Muscle layer of duodenum (tissue), 2 donors: ENCODE results near the gene JPH2.
"Not testable (repeated sequence)": the region's sequence is repeated elsewhere in the genome, so short reads cannot be mapped to it uniquely, and the experiment has no call there.

Source experiments
- H3K27ac ChIP-seq: one replicate; pipeline ENCODE4 v1.7.0; 2013; ENCODE audit warnings: mild to moderate bottlenecking, low read length
- H3K27me3 ChIP-seq: one replicate; pipeline ENCODE4 v1.7.0; 2013; ENCODE audit warnings: low read depth, mild to moderate bottlenecking, control low read depth, low read length
- H3K36me3 ChIP-seq, 2 donors: one replicate each; pipeline ENCODE4 v1.7.0; 2013; ENCODE audit warnings: low read length in 2 of 2, control low read depth in 1 of 2, mild to moderate bottlenecking in 1 of 2; ENCODE audit not compliant: insufficient read depth in 2 of 2, control insufficient read depth in 1 of 2
- H3K4me1 ChIP-seq, 2 donors: one replicate each; pipeline ENCODE4 v1.7.0; 2013; ENCODE audit warnings: low read length in 2 of 2, mild to moderate bottlenecking in 2 of 2, control low read depth in 1 of 2, moderate library complexity in 1 of 2; ENCODE audit not compliant: insufficient read depth in 2 of 2, control insufficient read depth in 1 of 2
- H3K4me3 ChIP-seq, 2 donors: one replicate each; pipeline ENCODE4 v1.7.0; 2013; ENCODE audit warnings: low read length in 2 of 2, low read depth in 1 of 2, mild to moderate bottlenecking in 1 of 2
- H3K9me3 ChIP-seq, 2 donors: one replicate each; pipeline ENCODE4 v1.7.0; 2013; ENCODE audit warnings: low read length in 2 of 2, control low read depth in 1 of 2, mild to moderate bottlenecking in 1 of 2; ENCODE audit not compliant: control insufficient read depth in 1 of 2
- donor health status: healthy.

JPH2 gene

DNA sequence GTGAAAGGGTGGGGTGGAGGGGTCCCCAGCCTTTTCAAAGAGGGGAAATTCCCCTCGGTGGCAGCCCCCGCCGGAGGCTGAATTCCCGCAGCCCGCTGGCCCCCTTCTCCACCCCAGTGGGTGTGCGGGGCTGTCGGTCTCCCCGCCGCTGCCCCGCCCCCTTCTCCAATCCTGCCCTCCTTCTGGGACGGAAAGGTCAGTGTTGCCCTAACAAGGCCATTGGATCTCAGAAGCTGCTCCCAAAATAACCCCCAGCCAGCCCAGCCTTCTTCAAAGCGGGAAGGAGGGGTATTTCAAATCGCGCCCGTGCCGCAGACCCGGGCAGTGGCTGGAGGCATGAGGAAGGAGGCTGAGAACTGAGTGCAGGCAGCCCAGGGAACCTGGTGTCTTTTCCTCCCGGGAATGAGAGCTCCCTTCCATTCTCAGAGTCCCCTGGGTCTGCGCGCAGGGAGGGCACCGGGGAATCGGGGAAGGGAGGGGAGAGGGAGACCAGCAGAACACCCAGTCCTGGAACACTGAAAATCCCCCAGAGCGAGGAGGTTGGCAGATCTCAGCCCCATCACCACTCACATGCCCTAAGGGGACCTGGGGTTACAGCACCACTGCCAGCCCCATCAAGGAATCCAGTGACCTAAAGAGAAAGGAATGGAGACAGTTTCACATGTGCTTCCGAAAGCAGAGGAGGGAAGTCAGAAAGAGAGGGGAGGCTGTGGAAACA, at the start of gene JPH2:
Gene JPH2 (minus strand): TSS at position 135 of the 718 bp plus-strand sequence. CDS start 483 bp downstream, outside the sequence.
- peak within 1 kb of the TSS; percentile 64 to 78 for H3K4me3 ChIP-seq
- H3K4me1 ChIP-seq = peaks cover 0 to 19% of the 10 kb centered on the region in 2 donors
- H3K36me3 ChIP-seq = no peaks in the 10 kb centered on the region
- H3K9me3 ChIP-seq = no peaks in the 10 kb centered on the region
- H3K27me3 ChIP-seq = peaks cover 4% of the 10 kb centered on the region
- peak within 1 kb of the TSS; percentile 82 for H3K27ac ChIP-seq

GRCh38 chr20:44235702-44236101, 48.7 kb upstream of the JPH2 start:
- no peak overlapping the region for H3K4me3 ChIP-seq
- H3K27ac ChIP-seq = no peak overlapping the region
- H3K27me3 ChIP-seq = no peaks in the 10 kb centered on the region
- no peaks in the 10 kb centered on the region for H3K4me1 ChIP-seq
- no peaks in the 10 kb centered on the region for H3K9me3 ChIP-seq
- H3K36me3 ChIP-seq = no peaks in the 10 kb centered on the region

- no peak overlapping the region for H3K27ac ChIP-seq
- no peaks in the 10 kb centered on the region for H3K4me1 ChIP-seq
- H3K27me3 ChIP-seq = no peaks in the 10 kb centered on the region
- H3K9me3 ChIP-seq = no peaks in the 10 kb centered on the region
- H3K4me3 ChIP-seq = no peak overlapping the region
- no peaks in the 10 kb centered on the region for H3K36me3 ChIP-seq
These were observed 47.8 kb upstream of the JPH2 start for GRCh38 chr20:44234566-44235317.

DNA sequence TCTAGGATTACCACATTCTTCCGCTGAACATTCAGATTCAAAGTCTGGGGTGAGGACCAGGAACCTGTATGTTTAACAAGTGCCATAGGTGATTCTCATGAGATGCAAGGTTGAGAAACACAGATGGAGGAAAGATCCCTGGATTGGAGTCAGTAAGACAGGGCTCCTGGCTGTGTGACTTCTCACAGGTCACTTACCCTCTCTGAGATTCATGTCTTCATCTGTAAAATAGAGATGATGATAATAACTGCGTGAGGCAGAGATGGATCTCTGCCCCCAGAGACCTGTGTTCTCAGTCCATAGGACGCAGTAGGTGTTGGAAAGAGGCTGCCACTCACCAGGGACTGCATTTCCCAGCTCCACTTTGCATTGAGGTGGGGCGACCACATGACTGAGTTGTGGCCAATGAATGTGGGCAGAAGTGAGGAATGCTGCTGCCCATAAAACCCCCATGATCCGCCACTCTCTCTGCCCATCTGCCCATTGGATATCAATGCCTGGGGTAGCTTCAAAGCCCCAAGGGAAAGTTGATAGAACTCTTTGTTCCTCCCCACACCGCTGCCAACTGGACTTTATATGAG, 46.5 kb upstream of the JPH2 start:
- Histone ChIP-seq H3K4me3 (no peak overlapping the region), H3K9me3 (no peaks in the 10 kb centered on the region), H3K27me3 (no peaks in the 10 kb centered on the region), H3K36me3 (no peaks in the 10 kb centered on the region), H3K27ac (no peak overlapping the region), H3K4me1 (no peaks in the 10 kb centered on the region)

DNA sequence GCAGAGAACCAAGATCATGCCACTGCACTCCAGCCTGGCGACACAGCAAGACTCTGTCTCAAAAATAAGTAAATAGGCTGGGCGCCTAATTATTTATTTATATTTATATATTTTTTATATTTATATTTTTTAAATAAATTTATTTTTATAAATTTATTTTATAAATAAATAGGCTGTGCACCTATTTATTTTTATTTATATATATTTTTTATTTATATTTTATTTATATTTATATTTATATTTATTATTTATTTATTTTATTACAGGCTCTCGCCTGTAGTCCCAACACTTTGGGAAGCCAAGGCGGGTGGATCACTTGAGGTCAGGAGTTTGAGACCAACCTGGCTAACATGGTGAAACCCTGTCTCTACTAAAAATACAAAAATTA, 45.5 kb upstream of the JPH2 start:
- H3K36me3 ChIP-seq, H3K4me1 ChIP-seq, H3K27me3 ChIP-seq, H3K9me3 ChIP-seq, H3K4me3 ChIP-seq, H3K27ac ChIP-seq: not testable (repeated sequence)

DNA sequence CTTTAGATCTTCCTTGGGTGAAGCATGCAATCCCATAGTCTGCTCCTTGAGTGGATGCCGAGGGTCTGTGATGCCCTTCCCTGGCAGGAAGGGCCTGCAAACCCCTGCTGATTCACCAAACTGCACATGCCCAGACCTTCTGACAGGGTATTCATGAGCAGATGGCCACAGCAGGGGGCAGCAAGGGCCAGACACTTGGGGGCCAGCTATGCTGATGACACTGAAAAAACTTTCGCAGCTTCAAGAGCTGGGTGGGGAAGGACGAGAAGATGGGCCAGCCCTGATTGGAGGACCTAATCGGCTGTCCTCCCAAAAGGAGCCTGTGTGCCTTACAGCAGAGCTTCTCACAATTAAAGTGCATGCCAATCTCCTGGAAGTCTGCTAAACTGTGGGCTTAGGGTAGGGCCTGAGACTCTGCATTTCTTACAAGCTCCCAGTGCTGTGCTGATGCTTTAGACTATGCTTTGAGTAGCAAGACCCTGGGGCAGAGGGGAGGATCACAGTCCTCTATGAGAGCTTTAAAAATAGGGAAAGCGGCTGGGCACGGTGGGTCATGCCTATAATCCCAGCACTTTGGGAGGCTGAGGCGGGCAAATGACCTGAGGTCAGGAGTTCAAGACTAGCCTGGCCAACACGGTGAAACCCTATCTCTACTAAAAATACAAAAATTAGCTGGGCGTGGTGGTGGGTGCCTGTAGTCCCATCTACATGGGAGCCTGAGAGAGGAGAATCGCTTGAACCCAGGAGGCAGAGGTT, 44.9 kb upstream of the JPH2 start:
- Histone ChIP-seq H3K4me3 (no peak overlapping the region), H3K9me3 (no peaks in the 10 kb centered on the region), H3K27me3 (no peaks in the 10 kb centered on the region), H3K4me1 (no peaks in the 10 kb centered on the region), H3K27ac (no peak overlapping the region), H3K36me3 (no peaks in the 10 kb centered on the region)

DNA sequence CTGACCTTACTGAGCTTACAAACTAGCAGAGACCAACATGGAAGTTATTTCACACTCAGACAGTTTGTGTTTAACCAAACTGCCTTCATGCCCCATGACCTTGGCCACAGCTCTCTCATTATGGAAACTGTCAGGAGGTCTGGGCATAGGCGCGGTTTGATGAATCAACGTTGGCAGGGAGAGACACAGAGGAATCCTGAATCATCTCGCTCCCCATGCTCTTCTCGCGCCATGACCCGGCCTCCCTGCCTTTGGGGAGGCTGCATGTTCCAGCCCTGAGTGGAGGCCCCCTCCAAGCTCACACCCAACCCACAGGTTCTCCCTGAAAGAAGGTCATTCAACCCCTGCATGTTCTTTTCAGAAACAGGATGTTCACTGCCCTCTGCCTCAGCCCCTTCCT, 44.2 kb upstream of the JPH2 start:
- Histone ChIP-seq H3K27ac (no peak overlapping the region), H3K36me3 (no peaks in the 10 kb centered on the region), H3K27me3 (no peaks in the 10 kb centered on the region), H3K9me3 (no peaks in the 10 kb centered on the region), H3K4me3 (no peak overlapping the region), H3K4me1 (no peaks in the 10 kb centered on the region)

GRCh38 chr20:44228465-44229258, 41.7 kb upstream of the JPH2 start:
- no peaks in the 10 kb centered on the region for H3K4me1 ChIP-seq
- H3K36me3 ChIP-seq = no peaks in the 10 kb centered on the region
- no peaks in the 10 kb centered on the region for H3K27me3 ChIP-seq
- no peak overlapping the region for H3K27ac ChIP-seq
- H3K9me3 ChIP-seq = no peaks in the 10 kb centered on the region
- H3K4me3 ChIP-seq = no peak overlapping the region

DNA sequence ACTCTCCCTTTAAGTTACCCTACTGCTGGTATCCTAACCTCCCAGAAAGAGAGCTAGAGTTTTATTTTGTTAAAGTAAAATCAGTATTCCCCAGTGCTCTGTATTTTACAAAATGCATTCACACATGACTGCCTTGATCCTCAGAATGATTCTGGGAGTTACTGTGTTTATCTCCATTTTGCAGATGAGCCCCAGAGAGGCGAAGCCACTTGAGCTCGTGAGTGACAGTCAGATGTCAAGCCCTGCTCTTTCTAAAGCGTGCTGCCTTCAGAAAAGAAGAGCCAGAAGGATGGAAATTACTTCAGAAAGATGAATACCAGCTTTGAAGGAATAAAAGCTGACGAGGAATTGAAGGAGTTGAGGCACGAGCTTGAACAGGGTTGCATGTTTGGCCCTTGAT, 37.6 kb upstream of the JPH2 start:
- Histone ChIP-seq H3K9me3 (no peaks in the 10 kb centered on the region), H3K4me1 (no peaks in the 10 kb centered on the region), H3K27ac (no peak overlapping the region), H3K36me3 (peaks cover 0 to 3% of the 10 kb centered on the region in 2 donors), H3K27me3 (no peaks in the 10 kb centered on the region), H3K4me3 (no peak overlapping the region)

DNA sequence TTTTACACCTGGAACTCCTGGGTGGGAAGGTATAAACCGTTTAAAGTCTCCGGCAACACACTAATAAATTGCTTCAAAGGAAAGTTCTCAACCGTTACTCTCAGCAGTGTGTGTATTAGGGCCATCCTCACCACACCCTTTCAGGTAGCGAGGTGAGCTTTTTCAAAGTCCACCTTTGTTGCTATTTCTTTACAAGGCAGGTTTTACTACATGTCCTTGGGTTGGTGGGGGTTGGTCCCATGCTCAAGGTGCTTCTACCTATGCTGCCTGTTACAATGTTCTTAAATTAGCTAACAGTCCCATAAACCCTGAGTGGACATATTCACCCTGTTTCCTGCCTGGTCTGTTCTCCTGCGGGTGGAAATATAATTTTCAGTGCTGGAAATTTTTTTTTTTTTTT, 36.7 kb upstream of the JPH2 start:
- H3K36me3 ChIP-seq = peaks cover 0 to 5% of the 10 kb centered on the region in 2 donors
- no peaks in the 10 kb centered on the region for H3K27me3 ChIP-seq
- H3K9me3 ChIP-seq = no peaks in the 10 kb centered on the region
- H3K27ac ChIP-seq = no peak overlapping the region
- H3K4me3 ChIP-seq = no peak overlapping the region
- no peaks in the 10 kb centered on the region for H3K4me1 ChIP-seq
